ENCODE results near the gene PDE8B. TPM values are rescaled to one million over a fixed set of nuclear protein-coding genes. Genes with fewer than 3 reads are reported as not detected.

PDE8B gene
- polyA plus RNA-seq, 1 donor (not counting 4 experiments of a cell fraction or from before 2014, with no cell fraction given): not detected

- FAIRE-seq (no peak), DNase-seq (ENCODE audit: low read depth, low spot score) (no peak)
- dilution Hi-C loops (cut with MboI; ENCODE audit: extremely low pct_ligation_motif_present, low sequenced_read_pairs): no loop called here
- no peak overlapping the region for H3K27ac ChIP-seq (ENCODE audit: control insufficient read depth, insufficient read depth, low read length)
- H3K9me1 ChIP-seq (ENCODE audit: control insufficient read depth, extremely low read depth, insufficient read depth, low read length): no peaks in the 10 kb centered on the region
- H3K36me3 ChIP-seq (ENCODE audit: control insufficient read depth in 2 of 2, extremely low read depth in 1 of 2, insufficient read depth in 2 of 2, low read length in 2 of 2): no peaks in the 10 kb centered on the region
- H3K9ac ChIP-seq (ENCODE audit: control insufficient read depth, extremely low read depth, insufficient read depth, low read length): no peak overlapping the region
- H2AFZ ChIP-seq (ENCODE audit: control insufficient read depth, low read length): no peak overlapping the region
- H3K4me2 ChIP-seq (ENCODE audit: control insufficient read depth, extremely low read depth, insufficient read depth, low read depth, low read length): no peak overlapping the region
- peaks cover 16% of the 10 kb centered on the region for H3K27me3 ChIP-seq (ENCODE audit: control insufficient read depth, extremely low read depth, insufficient read depth, low read length)
- H3K4me3 ChIP-seq (ENCODE audit: control insufficient read depth in 2 of 3, extremely low read depth in 1 of 3, insufficient read depth in 2 of 3, low read depth in 1 of 3, low read length in 3 of 3): no peak overlapping the region
- H4K20me1 ChIP-seq (ENCODE audit: control insufficient read depth, extremely low read depth, insufficient read depth, low read length): no peaks in the 10 kb centered on the region
- no peak for TF ChIP-seq EZH2 (IDR thresholded peaks at IDR 0.05; ENCODE audit: low read length)
- no peak for TF ChIP-seq CTCF (optimal IDR thresholded peaks at IDR 0.05 in 1 of 3, IDR thresholded peaks at IDR 0.05 in 1 of 3, conservative IDR thresholded peaks at IDR 0.05 in 1 of 3; ENCODE audit: extremely low read depth in 1 of 3, insufficient read depth in 2 of 3, low read length in 3 of 3)
- no peaks in the 10 kb centered on the region for H3K9me3 ChIP-seq (ENCODE audit: control insufficient read depth, low read depth, low read length)
- no peaks in the 10 kb centered on the region for H3K4me1 ChIP-seq (ENCODE audit: control insufficient read depth, extremely low read depth, insufficient read depth, low read length)
- no peaks in the 10 kb centered on the region for H3K79me2 ChIP-seq (ENCODE audit: control insufficient read depth, insufficient read depth, low read length)
These were observed 118.6 kb downstream of the PDE8B start for GRCh38 chr5:77328930-77329647.

GRCh38 chr5:77329664-77330430 is 119.4 kb downstream of the PDE8B start:
- DNase-seq (ENCODE audit: low read depth, low spot score): no peak
- H2AFZ ChIP-seq (ENCODE audit: control insufficient read depth, low read length): no peak overlapping the region
- FAIRE-seq: no peak
- dilution Hi-C loops (cut with MboI; ENCODE audit: extremely low pct_ligation_motif_present, low sequenced_read_pairs): no loop called here
- no peak overlapping the region for H3K27ac ChIP-seq (ENCODE audit: control insufficient read depth, insufficient read depth, low read length)
- no peak overlapping the region for H3K9ac ChIP-seq (ENCODE audit: control insufficient read depth, extremely low read depth, insufficient read depth, low read length)
- no peaks in the 10 kb centered on the region for H3K4me1 ChIP-seq (ENCODE audit: control insufficient read depth, extremely low read depth, insufficient read depth, low read length)
- H4K20me1 ChIP-seq (ENCODE audit: control insufficient read depth, extremely low read depth, insufficient read depth, low read length): no peaks in the 10 kb centered on the region
- no peaks in the 10 kb centered on the region for H3K36me3 ChIP-seq (ENCODE audit: control insufficient read depth in 2 of 2, extremely low read depth in 1 of 2, insufficient read depth in 2 of 2, low read length in 2 of 2)
- H3K9me3 ChIP-seq (ENCODE audit: control insufficient read depth, low read depth, low read length): no peaks in the 10 kb centered on the region
- H3K4me2 ChIP-seq (ENCODE audit: control insufficient read depth, extremely low read depth, insufficient read depth, low read depth, low read length): no peak overlapping the region
- no peak overlapping the region for H3K4me3 ChIP-seq (ENCODE audit: control insufficient read depth in 2 of 3, extremely low read depth in 1 of 3, insufficient read depth in 2 of 3, low read depth in 1 of 3, low read length in 3 of 3)
- H3K79me2 ChIP-seq (ENCODE audit: control insufficient read depth, insufficient read depth, low read length): no peaks in the 10 kb centered on the region
- H3K9me1 ChIP-seq (ENCODE audit: control insufficient read depth, extremely low read depth, insufficient read depth, low read length): no peaks in the 10 kb centered on the region
- TF ChIP-seq CTCF (optimal IDR thresholded peaks at IDR 0.05 in 1 of 3, IDR thresholded peaks at IDR 0.05 in 1 of 3, conservative IDR thresholded peaks at IDR 0.05 in 1 of 3; ENCODE audit: extremely low read depth in 1 of 3, insufficient read depth in 2 of 3, low read length in 3 of 3): no peak
- TF ChIP-seq EZH2 (IDR thresholded peaks at IDR 0.05; ENCODE audit: low read length): no peak
- H3K27me3 ChIP-seq (ENCODE audit: control insufficient read depth, extremely low read depth, insufficient read depth, low read length): peaks cover 20% of the 10 kb centered on the region

Data from keratinocyte (primary cell).